K562 (cell line): ENCODE data around the gene PRM3. TPM values are rescaled to one million over a fixed set of nuclear protein-coding genes. Genes with fewer than 3 reads are reported as not detected.

Experiments
- BRF1 ChIP-seq: IDR thresholded peaks from 3 replicates; pipeline ENCODE4 v1.6.1; 2011; ENCODE audit warnings: borderline replicate concordance, mild to moderate bottlenecking; ENCODE audit not compliant: insufficient read length; ENCODE audit errors: extremely low read depth
- CHAMP1 ChIP-seq: fragments of 450-650 bp; IDR thresholded peaks from 2 replicates; pipeline ENCODE4 v1.6.1; 2016; ENCODE audit warnings: mild to moderate bottlenecking
- FOS ChIP-seq: IDR thresholded peaks from 3 replicates; pipeline ENCODE4 v1.6.1; 2011; ENCODE audit not compliant: insufficient read length; ENCODE audit errors: extremely low read depth
- GABPB2 ChIP-seq: fragments of 250-450 bp; sonication (Bioruptor Pico); conservative IDR thresholded peaks from 2 replicates; pipeline ENCODE4 v1.5.1; 2021; ENCODE audit warnings: mild to moderate bottlenecking
- KLF6 ChIP-seq: fragments of 250-450 bp; sonication (Bioruptor Pico); IDR thresholded peaks from 2 replicates; pipeline ENCODE4 v1.4.0; 2020; ENCODE audit warnings: mild to moderate bottlenecking, moderate library complexity, borderline replicate concordance
- MCM5 ChIP-seq: fragments of 450-650 bp; IDR thresholded peaks from 2 replicates; pipeline ENCODE4 v1.6.1; 2016; ENCODE audit warnings: low read depth
- THRA ChIP-seq: fragments of 450-650 bp; IDR thresholded peaks from 2 replicates; pipeline ENCODE4 v1.6.1; 2017; ENCODE audit warnings: mild to moderate bottlenecking, moderate library complexity
- ZC3H11A ChIP-seq: IDR thresholded peaks from 2 replicates; pipeline ENCODE4 v1.6.1; 2012; ENCODE audit warnings: low read depth, low read length, improper control_type of control experiment
- polyA plus RNA-seq, 8 experiments: library from polyadenylated mRNA; depleted of rRNA in 4 of 8; stranded (reverse) in 5 of 8; unstranded in 3 of 8; fragments of >200 nt; fragmentation: Nextera tagmentation in 2 of 8; fragmentation: Illumina TruSeq in 1 of 8; extraction: Ambion mirVana in 2 of 8; extraction: Trizol in 1 of 8; gene quantifications; 2 replicates each; pipeline versions ENCODE4 v1.2.1 to v1.2.3, GENCODE V29; 2011 to 2014; ENCODE audit warnings: inconsistent platforms in 1 of 8, missing spikeins in 1 of 8
- total RNA-seq, 7 experiments: library from RNA; depleted of rRNA in 6 of 7; stranded (reverse); fragments of >200 nt in 6 of 7; fragmentation: Illumina TruSeq in 2 of 7; extraction: Trizol in 2 of 7; gene quantifications; 2 replicates each; pipeline versions ENCODE4 v1.2.1 to v1.2.3, GENCODE V29; 2011 to 2021; ENCODE audit warnings: low replicate concordance in 1 of 7
- TF ChIP-seq, protein P1 (sequence below): sonication (generic); formaldehyde crosslinking; IDR thresholded peaks from 2 replicates; pipeline ENCODE4 v1.9.0; 2022; ENCODE audit warnings: mild to moderate bottlenecking, missing genetic modification reagents

The PRM3 gene
- total and polyA plus RNA-seq, 9 of the 15 experiments (the other 6 are each of a cell fraction or from before 2014, with no cell fraction given): not detected

GRCh38 chr16:11232302-11232851 lies 41.1 kb downstream of the PRM3 start (continued):
- TF ChIP-seq ZC3H11A (no peak), FOS (no peak), GABPB2 (CRISPR knock-in tag) (no peak), KLF6 (CRISPR knock-in tag) (no peak), BRF1 (no peak), THRA (no peak), CHAMP1 (no peak), MCM5 (no peak)
- TF ChIP-seq, protein P1, sequence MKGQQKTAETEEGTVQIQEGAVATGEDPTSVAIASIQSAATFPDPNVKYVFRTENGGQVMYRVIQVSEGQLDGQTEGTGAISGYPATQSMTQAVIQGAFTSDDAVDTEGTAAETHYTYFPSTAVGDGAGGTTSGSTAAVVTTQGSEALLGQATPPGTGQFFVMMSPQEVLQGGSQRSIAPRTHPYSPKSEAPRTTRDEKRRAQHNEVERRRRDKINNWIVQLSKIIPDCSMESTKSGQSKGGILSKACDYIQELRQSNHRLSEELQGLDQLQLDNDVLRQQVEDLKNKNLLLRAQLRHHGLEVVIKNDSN (CRISPR knock-in tag): no peak
- TF ChIP-seq, all 486 proteins: peak for 12
